AG10803 (cell line): ENCODE results near the gene PDZD4.

Source experiments
- DNase-seq: peaks from one replicate; pipeline ENCODE4 v3.0.0; 2010; ENCODE audit warnings: low read depth
- H3K4me3 ChIP-seq: 2 replicates; pipeline ENCODE4 v1.5.1; 2011; ENCODE audit warnings: mild to moderate bottlenecking, low read length, control low read depth
- TF ChIP-seq, protein P1 (sequence below): conservative IDR thresholded peaks from 2 replicates; pipeline ENCODE4 v1.5.1; 2011; ENCODE audit warnings: mild to moderate bottlenecking, low read length, control low read depth, inconsistent platforms

The PDZD4 gene

DNA sequence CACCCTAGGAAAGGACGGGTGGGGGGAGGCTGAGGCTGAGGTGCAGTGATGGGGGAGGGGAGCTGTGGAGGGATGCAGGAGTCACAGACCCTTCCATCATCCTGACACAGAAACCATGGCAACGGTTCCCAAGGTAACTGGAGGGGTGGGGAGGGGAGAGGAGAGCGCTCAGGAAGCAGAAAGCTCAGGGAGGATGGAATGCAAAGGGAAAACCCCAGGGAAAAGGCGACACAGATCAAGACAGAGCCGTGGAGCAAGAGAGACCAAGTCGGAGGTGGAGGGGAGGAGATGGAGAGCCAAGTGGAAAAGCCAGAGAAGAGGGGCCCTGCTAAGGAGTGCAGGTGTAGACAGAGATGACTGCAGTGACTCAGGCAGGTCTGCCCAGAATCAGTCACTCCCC is 41.1 kb upstream of the PDZD4 start:
- TF ChIP-seq, protein P1, sequence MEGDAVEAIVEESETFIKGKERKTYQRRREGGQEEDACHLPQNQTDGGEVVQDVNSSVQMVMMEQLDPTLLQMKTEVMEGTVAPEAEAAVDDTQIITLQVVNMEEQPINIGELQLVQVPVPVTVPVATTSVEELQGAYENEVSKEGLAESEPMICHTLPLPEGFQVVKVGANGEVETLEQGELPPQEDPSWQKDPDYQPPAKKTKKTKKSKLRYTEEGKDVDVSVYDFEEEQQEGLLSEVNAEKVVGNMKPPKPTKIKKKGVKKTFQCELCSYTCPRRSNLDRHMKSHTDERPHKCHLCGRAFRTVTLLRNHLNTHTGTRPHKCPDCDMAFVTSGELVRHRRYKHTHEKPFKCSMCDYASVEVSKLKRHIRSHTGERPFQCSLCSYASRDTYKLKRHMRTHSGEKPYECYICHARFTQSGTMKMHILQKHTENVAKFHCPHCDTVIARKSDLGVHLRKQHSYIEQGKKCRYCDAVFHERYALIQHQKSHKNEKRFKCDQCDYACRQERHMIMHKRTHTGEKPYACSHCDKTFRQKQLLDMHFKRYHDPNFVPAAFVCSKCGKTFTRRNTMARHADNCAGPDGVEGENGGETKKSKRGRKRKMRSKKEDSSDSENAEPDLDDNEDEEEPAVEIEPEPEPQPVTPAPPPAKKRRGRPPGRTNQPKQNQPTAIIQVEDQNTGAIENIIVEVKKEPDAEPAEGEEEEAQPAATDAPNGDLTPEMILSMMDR = no peak
- H3K4me3 ChIP-seq = no peak overlapping the region
- no peak for DNase-seq

DNA sequence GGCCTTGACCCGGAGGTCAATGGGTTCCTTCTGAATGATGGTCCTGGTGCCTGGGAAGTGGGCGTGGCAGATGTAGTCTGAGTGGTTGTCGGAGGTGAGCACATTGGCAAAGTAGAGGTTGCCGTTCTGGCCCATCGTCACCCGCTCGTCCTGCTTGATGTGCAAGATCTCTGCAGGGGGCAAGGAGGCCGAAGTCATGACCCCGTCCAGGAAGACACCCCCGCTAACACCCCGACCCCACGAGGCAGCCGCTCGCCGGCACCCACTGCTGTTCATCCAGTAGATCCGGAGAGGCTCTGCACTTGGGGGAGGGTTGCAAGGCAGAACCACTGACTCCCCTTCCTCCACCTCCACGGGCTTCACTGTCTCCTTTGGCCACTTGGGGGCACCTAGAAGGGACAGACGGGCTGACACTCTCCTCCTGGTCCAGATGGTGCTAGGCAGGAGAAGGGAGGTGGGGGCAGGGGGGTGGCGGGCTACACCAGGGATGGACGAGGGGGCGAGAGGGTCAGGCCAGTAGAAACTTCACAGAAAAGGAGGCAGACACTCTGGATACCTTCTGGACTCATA is 40.5 kb upstream of the PDZD4 start:
- TF ChIP-seq, protein P1 = no peak
- no peak overlapping the region for H3K4me3 ChIP-seq
- DNase-seq = no peak

DNA sequence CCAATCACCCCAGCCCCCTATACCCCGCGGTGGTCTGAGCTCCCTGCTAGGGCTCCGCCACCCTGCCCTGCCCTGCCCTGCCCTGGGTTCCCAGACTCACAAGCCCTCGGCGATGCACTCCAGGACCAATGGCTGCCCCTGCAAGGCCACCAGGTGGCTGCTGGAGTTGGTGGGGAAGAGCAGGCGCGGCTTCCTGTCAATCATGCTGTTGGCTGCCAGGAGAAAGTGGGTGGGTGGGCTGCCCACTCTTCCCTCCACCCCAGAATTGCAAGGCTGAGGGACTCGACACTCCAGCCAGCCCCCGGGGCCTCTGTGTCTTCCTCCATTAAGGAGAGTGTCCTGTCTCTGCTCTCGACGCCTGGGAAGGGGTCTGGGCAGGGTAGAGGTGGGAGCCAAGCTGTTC is 39.9 kb upstream of the PDZD4 start:
- H3K4me3 ChIP-seq = no peak overlapping the region
- TF ChIP-seq, protein P1 = no peak
- DNase-seq = no peak

DNA sequence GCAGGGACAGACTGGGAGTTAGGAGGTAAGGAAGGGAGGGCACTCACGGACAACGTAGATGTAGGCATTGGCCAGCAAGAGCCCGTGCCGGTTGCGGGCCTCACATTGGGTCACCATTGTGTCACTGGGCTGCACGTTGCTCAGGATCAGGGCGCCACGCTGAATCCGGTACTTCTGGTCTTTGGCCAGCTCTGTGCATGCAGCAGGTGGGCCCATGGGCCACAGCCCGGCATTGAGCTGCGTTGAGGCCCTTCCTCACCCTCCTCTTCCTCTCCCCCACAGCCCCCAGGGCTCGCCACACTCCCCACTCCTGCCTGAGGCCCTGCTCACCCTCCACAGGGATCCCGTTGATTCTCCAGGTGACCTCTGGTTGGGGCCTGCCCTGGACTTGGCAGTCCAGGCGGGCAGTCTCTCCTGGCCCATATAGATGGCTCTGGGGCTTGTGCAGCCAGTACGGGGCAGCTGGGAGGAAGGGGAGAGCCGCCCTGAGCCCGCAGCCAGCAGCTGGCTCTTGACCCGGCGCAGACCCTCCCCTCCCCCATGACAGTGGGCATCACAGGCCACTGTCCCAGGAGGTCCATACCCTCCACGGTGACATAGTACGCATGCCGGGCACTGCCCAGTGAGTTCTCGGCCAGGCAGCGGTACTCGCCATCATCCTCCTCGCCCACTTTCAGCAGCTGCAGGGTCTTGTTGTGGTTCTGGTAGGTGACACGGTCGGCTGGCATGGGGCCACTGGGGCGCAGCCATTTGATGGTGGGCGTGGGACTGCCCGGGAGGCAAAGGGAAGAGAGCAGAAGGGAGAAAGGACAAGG is 39.3 kb upstream of the PDZD4 start:
- TF ChIP-seq, protein P1 = no peak
- no peak overlapping the region for H3K4me3 ChIP-seq
- DNase-seq = no peak

DNA sequence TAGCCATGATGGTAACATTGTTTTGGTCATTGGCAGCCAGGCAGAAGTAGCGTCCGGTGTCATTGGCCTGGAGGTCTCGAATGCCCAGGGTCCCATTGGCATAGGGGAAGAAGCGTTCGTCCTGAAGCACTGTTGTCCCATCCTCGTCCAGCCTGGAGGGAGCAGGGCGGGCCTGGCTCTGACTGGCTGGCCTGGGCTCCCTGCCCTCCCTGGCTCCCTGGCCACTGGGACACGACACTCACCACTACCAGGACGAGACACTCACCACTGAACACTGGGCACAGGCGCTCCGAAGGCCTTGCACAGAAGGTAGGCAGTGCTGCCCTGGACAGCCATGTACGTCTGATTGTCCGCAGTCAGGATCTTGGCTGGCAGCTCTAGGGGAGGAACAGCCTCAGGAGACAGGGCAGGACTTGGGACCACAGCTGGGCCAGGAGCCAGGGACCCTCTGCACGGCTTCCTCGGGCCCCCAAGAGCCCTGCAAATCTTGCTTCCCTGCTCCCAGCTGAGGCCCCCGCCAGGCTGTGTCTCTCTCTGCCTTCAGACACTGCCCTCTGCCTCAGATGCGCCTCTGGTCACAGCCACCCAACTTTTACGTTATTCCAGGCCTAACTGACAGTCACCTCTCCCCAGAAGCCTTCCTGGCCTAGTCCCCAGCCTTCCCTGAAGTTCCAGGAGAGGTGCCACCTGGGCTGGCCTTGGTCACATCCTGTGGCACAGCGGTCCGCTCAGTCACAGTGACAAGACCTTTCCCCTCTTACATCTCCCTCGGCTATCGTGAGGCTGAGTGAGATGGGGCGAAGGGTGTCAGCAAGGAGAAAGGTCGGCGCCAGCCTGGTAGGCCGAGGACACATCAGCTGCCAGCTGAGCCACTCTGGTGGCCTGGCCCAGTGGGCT is 38.5 kb upstream of the PDZD4 start:
- no peak overlapping the region for H3K4me3 ChIP-seq
- TF ChIP-seq, protein P1 = no peak
- no peak for DNase-seq

DNA sequence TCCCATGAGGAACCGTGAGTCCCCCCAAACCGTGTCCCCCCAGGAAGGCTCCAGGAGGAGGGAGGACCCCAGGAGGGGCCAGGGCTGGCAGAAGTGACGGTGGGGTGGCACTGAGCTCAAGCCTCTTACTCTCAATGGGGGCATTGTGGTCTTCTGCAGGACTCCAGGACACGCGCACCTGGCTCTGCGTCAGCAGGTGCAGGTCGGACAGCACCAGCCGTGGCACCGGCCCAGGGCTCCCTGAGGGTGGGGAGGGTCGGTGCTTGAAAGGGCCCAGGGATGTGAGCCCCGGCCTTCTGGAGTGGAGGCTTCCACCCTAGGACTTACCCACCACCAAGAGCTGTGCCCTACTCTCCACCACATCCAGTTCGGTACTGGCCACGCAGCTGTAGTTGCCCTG is 37.3 kb upstream of the PDZD4 start:
- TF ChIP-seq, protein P1 = no peak
- no peak for DNase-seq
- no peak overlapping the region for H3K4me3 ChIP-seq
